HCT116 (cell line): ENCODE measurements around the gene MED19. TPM values are rescaled to one million over a fixed set of nuclear protein-coding genes. Genes with fewer than 3 reads are reported as not detected.

Source experiments
- ATAC-seq: fragments of 200-7000 bp; cut with Tn5 transposase; 2 replicates; pipeline ENCODE4 v1.9.1; 2020; ENCODE audit warnings: mild to moderate bottlenecking, moderate library complexity
- BruUV-seq: library from RNA; stranded (reverse); fragments of 400-500 nt; replicated peaks from 2 replicates; lab custom pipeline; 2021; lab: Mats Ljungman, UMichigan
- CTCF ChIA-PET: fragments of 300-600 bp; sonication (Branson Sonifier 250); formaldehyde crosslinking; loops from one replicate; lab custom pipeline; 2021; ENCODE audit warnings: antibody characterized with exemption; lab: Charles Lee
- POLR2A ChIA-PET: fragments of 300-600, 350-600 bp; sonication (Branson Sonifier 250); formaldehyde crosslinking; loops from one replicate; lab custom pipeline; 2021; ENCODE audit warnings: antibody characterized with exemption; lab: Charles Lee
- RAD21 ChIA-PET, 2 experiments: fragments of 300-600 bp; sonication (Branson Sonifier 250); formaldehyde crosslinking; loops; one replicate each; lab custom pipeline; 2023; ENCODE audit warnings: low total read pairs in 2 of 2; ENCODE audit not compliant: uncharacterized antibody in 2 of 2, unreplicated experiment in 2 of 2, low non-redundant PET in 1 of 2; lab: Charles Lee
- DNase-seq: peaks from one replicate; pipeline ENCODE4 v3.0.0-alpha.2; 2010; ENCODE audit warnings: low read depth, low spot score
- H2AFZ ChIP-seq: fragments of 200-600 bp; shearing (Covaris generic), sonication (generic); 2 replicates; pipeline ENCODE4 v1.6.1; 2017; ENCODE audit warnings: low read depth, mixed run types, mixed read lengths, antibody characterized with exemption, low read length; ENCODE audit not compliant: poor library complexity, severe bottlenecking
- H3K27ac ChIP-seq: 2 replicates; pipeline ENCODE4 v1.5.1; 2012; ENCODE audit warnings: low read depth, low read length
- H3K27me3 ChIP-seq: fragments of 200-600 bp; sonication (generic); 2 replicates; pipeline ENCODE4 v1.6.1; 2016; ENCODE audit warnings: mixed run types, low read length, mixed read lengths; ENCODE audit not compliant: insufficient read depth
- H3K36me3 ChIP-seq, 2 experiments: fragments of 200-500 bp in 1 of 2; fragments of 200-600 bp in 1 of 2; sonication (Bioruptor generic) in 1 of 2; sonication (generic) in 1 of 2; 2 replicates each; pipeline versions ENCODE4 v1.5.1 to v1.6.1; 2014 to 2016; ENCODE audit warnings: low read length in 2 of 2, inconsistent platforms in 1 of 2, mixed read lengths in 1 of 2, mixed run types in 1 of 2; ENCODE audit not compliant: insufficient read depth in 2 of 2, control insufficient read depth in 1 of 2
- H3K4me1 ChIP-seq, 2 experiments: fragments of 200-600 bp in 1 of 2; sonication (generic) in 1 of 2; 2 replicates each; pipeline versions ENCODE4 v1.5.1 to v1.6.1; 2012 to 2017; ENCODE audit warnings: low read length in 2 of 2, inconsistent platforms in 1 of 2, mild to moderate bottlenecking in 1 of 2, mixed read lengths in 1 of 2, mixed run types in 1 of 2, moderate library complexity in 1 of 2; ENCODE audit not compliant: insufficient read depth in 2 of 2, control insufficient read depth in 1 of 2
- H3K4me2 ChIP-seq: fragments of 200-600 bp; sonication (generic); 2 replicates; pipeline ENCODE4 v1.6.1; 2017; ENCODE audit warnings: mixed run types, low read length, mixed read lengths
- H3K4me3 ChIP-seq, 2 experiments: fragments of 200-600 bp in 1 of 2; sonication (generic) in 1 of 2; replicated peaks in 1 of 2; 2 replicates each; pipeline ENCODE4 v1.5.1; 2011 to 2016; ENCODE audit warnings: low read length in 2 of 2, control low read depth in 1 of 2, low read depth in 1 of 2, mild to moderate bottlenecking in 1 of 2, mixed read lengths in 1 of 2, mixed run types in 1 of 2
- H3K79me2 ChIP-seq: fragments of 200-600 bp; sonication (generic); 2 replicates; pipeline ENCODE4 v1.6.1; 2017; ENCODE audit warnings: mild to moderate bottlenecking, mixed run types, low read length, moderate library complexity, mixed read lengths; ENCODE audit not compliant: insufficient read depth
- H3K9ac ChIP-seq: fragments of 200-600 bp; sonication (generic); 2 replicates; pipeline ENCODE4 v1.6.1; 2016; ENCODE audit warnings: low read length, mixed read lengths
- H3K9me2 ChIP-seq: fragments of 200-600 bp; sonication (generic), shearing (Covaris generic); 2 replicates; pipeline ENCODE4 v1.6.1; 2017; ENCODE audit warnings: mixed run types, mild to moderate bottlenecking, moderate library complexity; ENCODE audit not compliant: insufficient read depth
- H3K9me3 ChIP-seq, 2 experiments: fragments of 200-500 bp in 1 of 2; fragments of 200-600 bp in 1 of 2; sonication (Bioruptor generic) in 1 of 2; sonication (generic) in 1 of 2; 2 replicates each; pipeline ENCODE4 v1.6.1; 2014 to 2017; ENCODE audit warnings: low read length in 2 of 2, mixed read lengths in 2 of 2, inconsistent platforms in 1 of 2, low read depth in 1 of 2, mild to moderate bottlenecking in 1 of 2, mixed run types in 1 of 2, moderate library complexity in 1 of 2; ENCODE audit not compliant: control insufficient read depth in 1 of 2, insufficient read depth in 1 of 2
- H4K20me1 ChIP-seq: fragments of 200-600 bp; sonication (generic), shearing (Covaris generic); 2 replicates; pipeline ENCODE4 v1.6.1; 2017; ENCODE audit warnings: mixed run types, mild to moderate bottlenecking, moderate library complexity; ENCODE audit not compliant: insufficient read depth
- CEBPB ChIP-seq: IDR thresholded peaks from 2 replicates; pipeline ENCODE4 v1.6.1; 2012; ENCODE audit warnings: low read depth
- CTCF ChIP-seq, 3 experiments: fragments of 200-600 bp in 1 of 3; sonication (generic) in 1 of 3; IDR thresholded peaks in 2 of 3; conservative IDR thresholded peaks in 1 of 3; 2 replicates each; pipeline ENCODE4 v1.5.1; 2012 to 2017; ENCODE audit warnings: low read depth in 2 of 3, low read length in 2 of 3, antibody characterized with exemption in 1 of 3, borderline replicate concordance in 1 of 3, control low read depth in 1 of 3, mild to moderate bottlenecking in 1 of 3, mixed read lengths in 1 of 3, mixed run types in 1 of 3, moderate library complexity in 1 of 3; ENCODE audit not compliant: insufficient read depth in 1 of 3
- EGR1 ChIP-seq: IDR thresholded peaks from 2 replicates; pipeline ENCODE4 v1.6.1; 2012; ENCODE audit warnings: low read depth
- EZH2 ChIP-seq: fragments of 200-600 bp; sonication (generic); IDR thresholded peaks from 2 replicates; pipeline ENCODE4 v1.6.1; 2017; ENCODE audit warnings: antibody characterized with exemption, mixed run types
- EZH2phosphoT487 ChIP-seq: fragments of 200-600 bp; IDR thresholded peaks from 2 replicates; pipeline ENCODE4 v1.6.1; 2018; ENCODE audit warnings: antibody characterized with exemption, borderline replicate concordance
- FOSL1 ChIP-seq: IDR thresholded peaks from 2 replicates; pipeline ENCODE4 v1.6.1; 2012; ENCODE audit warnings: low read depth
- JUND ChIP-seq: IDR thresholded peaks from 2 replicates; pipeline ENCODE4 v1.6.1; 2012
- MAX ChIP-seq: IDR thresholded peaks from 2 replicates; pipeline ENCODE4 v1.6.1; 2012
- POLR2A ChIP-seq: IDR thresholded peaks from 2 replicates; pipeline ENCODE4 v1.7.0; 2011; ENCODE audit warnings: borderline replicate concordance; ENCODE audit not compliant: insufficient read depth, insufficient read length; ENCODE audit errors: extremely low read depth
- POLR2AphosphoS5 ChIP-seq: IDR thresholded peaks from 2 replicates; pipeline ENCODE4 v1.6.1; 2011; ENCODE audit warnings: mild to moderate bottlenecking, low read depth, low read length, moderate library complexity
- RAD21 ChIP-seq: IDR thresholded peaks from 2 replicates; pipeline ENCODE4 v1.6.1; 2012; ENCODE audit warnings: low read depth, mild to moderate bottlenecking
- REST ChIP-seq: IDR thresholded peaks from 2 replicates; pipeline ENCODE4 v1.6.1; 2012; ENCODE audit warnings: low read depth
- SIN3A ChIP-seq: IDR thresholded peaks from 2 replicates; pipeline ENCODE4 v1.6.1; 2012; ENCODE audit warnings: low read depth
- SP1 ChIP-seq: IDR thresholded peaks from 2 replicates; pipeline ENCODE4 v1.6.1; 2012; ENCODE audit warnings: low read depth
- SRF ChIP-seq: IDR thresholded peaks from 2 replicates; pipeline ENCODE4 v1.6.1; 2012; ENCODE audit warnings: low read depth
- TCF7L2 ChIP-seq: IDR thresholded peaks from 2 replicates; pipeline ENCODE4 v1.7.0; 2011; ENCODE audit warnings: borderline replicate concordance, inconsistent platforms; ENCODE audit not compliant: insufficient read depth, insufficient read length; ENCODE audit errors: extremely low read depth
- YY1 ChIP-seq: IDR thresholded peaks from 2 replicates; pipeline ENCODE4 v1.6.1; 2011; ENCODE audit warnings: low read length, low read depth, moderate library complexity, mild to moderate bottlenecking; ENCODE audit not compliant: insufficient replicate concordance; ENCODE audit errors: extremely low read depth
- ZBTB33 ChIP-seq: IDR thresholded peaks from 2 replicates; pipeline ENCODE4 v1.6.1; 2011; ENCODE audit warnings: mild to moderate bottlenecking, low read length, moderate library complexity; ENCODE audit not compliant: insufficient replicate concordance; ENCODE audit errors: extremely low read depth
- ZFX ChIP-seq: fragments of 450-650 bp; IDR thresholded peaks from 2 replicates; pipeline ENCODE4 v1.6.1; 2017
- intact Hi-C: fragments of 100-400 bp; cut with micrococcal nuclease; formaldehyde crosslinking; loops from 2 replicates; pipeline ENCODE4 v1.10.0; 2022
- total RNA-seq: library from RNA; stranded (reverse); gene quantifications from one replicate; pipeline ENCODE4 v1.2.1, GENCODE V29; 2021; ENCODE audit not compliant: unreplicated experiment

MED19 gene
- total RNA-seq, 1 experiment from 2014 or later = 18.0 TPM

GRCh38 chr11:57744357-57744756, 32.3 kb upstream of the MED19 start:
- Histone ChIP-seq H3K9ac (no peak overlapping the region), H4K20me1 (no peaks in the 10 kb centered on the region), H3K4me2 (no peak overlapping the region), H3K27ac (no peak overlapping the region), H2AFZ (no peak overlapping the region), H3K27me3 (no peaks in the 10 kb centered on the region), H3K4me3 (no peak overlapping the region), H3K36me3 (peaks cover 12 to 27% of the 10 kb centered on the region in 2 experiments; a peak in 3 of 4 replicates), H3K9me2 (no peaks in the 10 kb centered on the region), H3K79me2 (peaks cover 26% of the 10 kb centered on the region), H3K4me1 (peaks cover 0 to 17% of the 10 kb centered on the region in 2 experiments; a peak in 2 of 4 replicates), H3K9me3 (no peaks in the 10 kb centered on the region)
- DNase-seq (no peak), ATAC-seq (no peak)
- CTCF ChIA-PET = no interaction called here
- RAD21 ChIA-PET = no interaction called here
- POLR2A ChIA-PET = no interaction called here
- BruUV-seq = no TSS peak
- TF ChIP-seq EGR1 = no peak
- TF ChIP-seq SP1 = no peak
- TF ChIP-seq EZH2phosphoT487 = no peak
- no peak for TF ChIP-seq JUND
- TF ChIP-seq ZBTB33 = no peak
- no peak for TF ChIP-seq CTCF (IDR thresholded peaks at IDR 0.05 in 2 of 3, conservative IDR thresholded peaks at IDR 0.05 in 1 of 3; ENCODE audit: borderline replicate concordance in 1 of 3, insufficient read depth in 1 of 3, low read depth in 2 of 3, low read length in 2 of 3)
- no peak for TF ChIP-seq EZH2
- no peak for TF ChIP-seq SIN3A
- no peak for TF ChIP-seq SRF
- TF ChIP-seq YY1 = no peak
- TF ChIP-seq POLR2A = no peak
- TF ChIP-seq TCF7L2 = no peak
- no peak for TF ChIP-seq RAD21
- TF ChIP-seq POLR2AphosphoS5 = no peak
- no peak for TF ChIP-seq ZFX
- TF ChIP-seq CEBPB = no peak
- TF ChIP-seq FOSL1 = no peak
- no peak for TF ChIP-seq REST
- no peak for TF ChIP-seq MAX
- intact Hi-C loops = loop anchor here (5.0 kb wide), 1 partner anchor 768 kb away; no protein-coding TSS in a partner anchor
